C4-2B (cell line): ENCODE data around the gene SLC23A2.

Source experiments
- CTCF ChIP-seq: fragments of 450-650 bp; conservative IDR thresholded peaks from 2 replicates; pipeline ENCODE4 v1.5.1; 2017; ENCODE audit warnings: mild to moderate bottlenecking
- ZFX ChIP-seq: fragments of 450-650 bp; IDR thresholded peaks from 2 replicates; pipeline ENCODE4 v1.6.1; 2017

DNA sequence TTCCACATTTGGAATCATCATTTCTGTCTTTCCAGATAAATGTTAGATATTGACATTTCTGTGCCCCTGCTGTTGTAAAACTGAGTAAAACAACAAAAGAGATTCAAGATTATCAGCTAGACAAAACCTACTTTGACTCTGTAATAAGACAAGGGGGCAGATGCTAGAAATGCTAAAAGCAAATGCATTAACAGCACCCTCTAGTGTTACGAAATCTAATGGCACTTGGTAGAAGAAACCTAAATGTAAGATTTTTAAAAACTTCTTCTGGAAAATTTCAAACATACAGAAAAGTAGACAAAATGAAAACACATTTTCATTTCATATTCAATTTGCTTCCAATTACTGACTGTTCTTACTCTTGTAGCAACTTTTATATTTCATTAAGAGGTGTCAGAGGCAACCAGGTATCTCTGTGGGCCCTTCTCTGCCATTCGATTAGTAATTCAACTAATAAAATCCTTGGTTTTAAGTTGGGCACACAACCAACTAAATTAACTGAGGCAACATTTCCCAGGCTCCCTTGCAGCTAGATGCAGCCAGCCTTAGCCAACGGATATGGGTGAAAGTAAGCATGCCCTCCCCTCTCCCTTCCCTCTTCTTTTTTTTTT is 45.0 kb downstream of the SLC23A2 start:
- TF ChIP-seq CTCF = peak; percentile 89
- no peak for TF ChIP-seq ZFX
